HL-60/S4 treated with phorbol 12-myristate 13-acetate at 8.2 ng/mL for 4 days and 3 days (cell line): ENCODE measurements around the gene TMED1.
"Not testable (repeated sequence)": the region's sequence is repeated elsewhere in the genome, so short reads cannot be mapped to it uniquely, and the experiment has no call there.

Experiments used
- in situ Hi-C: fragments of 300-500 bp; cut with MboI; formaldehyde crosslinking; loops from 2 replicates; pipeline ENCODE4 v1.15.0; 2022; ENCODE audit warnings: low sequenced_read_pairs

The TMED1 gene

GRCh38 chr19:10835754-10836478 is at the start of gene TMED1:
TSS of gene TMED1 (minus strand) at chr19:10836212. CDS start at chr19:10836191, 21 bp downstream.
- in situ Hi-C loops = no loop called here

GRCh38 chr19:10885201-10886169 is 49.5 kb upstream of the TMED1 start:
- in situ Hi-C loops = no loop called here

GRCh38 chr19:10884274-10884673 is 48.3 kb upstream of the TMED1 start:
- in situ Hi-C loops = no loop called here

- in situ Hi-C loops = no loop called here
These were observed 46.1 kb upstream of the TMED1 start for GRCh38 chr19:10882108-10882457.

GRCh38 chr19:10881403-10882107 is 45.5 kb upstream of the TMED1 start:
- in situ Hi-C loops = no loop called here

- in situ Hi-C loops = no loop called here
These were observed 42.2 kb upstream of the TMED1 start for GRCh38 chr19:10878253-10878652.

- in situ Hi-C loops = not testable (repeated sequence)
These were observed 41.6 kb upstream of the TMED1 start for GRCh38 chr19:10877608-10878007.

GRCh38 chr19:10876459-10877240 is 40.6 kb upstream of the TMED1 start:
- in situ Hi-C loops = no loop called here

GRCh38 chr19:10874024-10874423 is 38.0 kb upstream of the TMED1 start:
- in situ Hi-C loops = no loop called here

- in situ Hi-C loops = no loop called here
These were observed 36.6 kb upstream of the TMED1 start for GRCh38 chr19:10872546-10873107.

- in situ Hi-C loops = no loop called here
These were observed 35.9 kb upstream of the TMED1 start for GRCh38 chr19:10871711-10872545.

GRCh38 chr19:10870955-10871603 is 35.1 kb upstream of the TMED1 start, which contains the start of gene CARM1:
TSS of gene CARM1 (plus strand) at chr19:10871553. CDS start at chr19:10871703, 150 bp downstream.
- in situ Hi-C loops = no loop called here

GRCh38 chr19:10870501-10870954 is 34.5 kb upstream of the TMED1 start:
- in situ Hi-C loops = no loop called here

GRCh38 chr19:10869872-10870311 is 33.9 kb upstream of the TMED1 start:
- in situ Hi-C loops = not testable (repeated sequence)

GRCh38 chr19:10868872-10869547 is 33.0 kb upstream of the TMED1 start:
- in situ Hi-C loops = no loop called here

GRCh38 chr19:10866495-10866894 is 30.5 kb upstream of the TMED1 start:
- in situ Hi-C loops = no loop called here

- in situ Hi-C loops = no loop called here
These were observed 28.5 kb upstream of the TMED1 start for GRCh38 chr19:10864538-10864899.

GRCh38 chr19:10863107-10863717 is 27.2 kb upstream of the TMED1 start:
- in situ Hi-C loops = no loop called here
